ENCODE results near the gene OR1D2.
"Not testable (repeated sequence)": the region's sequence is repeated elsewhere in the genome, so short reads cannot be mapped to it uniquely, and the experiment has no call there.

- TF ChIP-seq CTCF, POLR2A, POLR2AphosphoS5 (IDR thresholded peaks at IDR 0.05): not testable (repeated sequence)
Observed at GRCh38 chr17:3137494-3137893, 33.3 kb upstream of the OR1D2 start.

Data from stomach (tissue), 4 donors.